Uterus (tissue), 2 donors: ENCODE data around the gene COG4.

ENCODE experiments used
- POLR2A ChIP-seq, 2 donors: fragments of 450-650 bp; IDR thresholded peaks; one replicate each; pipeline ENCODE4 v1.6.1; 2016; ENCODE audit warnings: antibody characterized with exemption in 2 of 2, mild to moderate bottlenecking in 1 of 2, moderate library complexity in 1 of 2
- TF ChIP-seq, protein P1 (sequence below), 4 experiments: fragments of 200-600 bp in 2 of 4; fragments of 450-650 bp in 2 of 4; sonication (generic) in 2 of 4; IDR thresholded peaks; one replicate each; pipeline ENCODE4 v1.5.1; 2016 to 2019; ENCODE audit warnings: antibody characterized with exemption in 4 of 4, mild to moderate bottlenecking in 2 of 4, moderate library complexity in 1 of 4

DNA sequence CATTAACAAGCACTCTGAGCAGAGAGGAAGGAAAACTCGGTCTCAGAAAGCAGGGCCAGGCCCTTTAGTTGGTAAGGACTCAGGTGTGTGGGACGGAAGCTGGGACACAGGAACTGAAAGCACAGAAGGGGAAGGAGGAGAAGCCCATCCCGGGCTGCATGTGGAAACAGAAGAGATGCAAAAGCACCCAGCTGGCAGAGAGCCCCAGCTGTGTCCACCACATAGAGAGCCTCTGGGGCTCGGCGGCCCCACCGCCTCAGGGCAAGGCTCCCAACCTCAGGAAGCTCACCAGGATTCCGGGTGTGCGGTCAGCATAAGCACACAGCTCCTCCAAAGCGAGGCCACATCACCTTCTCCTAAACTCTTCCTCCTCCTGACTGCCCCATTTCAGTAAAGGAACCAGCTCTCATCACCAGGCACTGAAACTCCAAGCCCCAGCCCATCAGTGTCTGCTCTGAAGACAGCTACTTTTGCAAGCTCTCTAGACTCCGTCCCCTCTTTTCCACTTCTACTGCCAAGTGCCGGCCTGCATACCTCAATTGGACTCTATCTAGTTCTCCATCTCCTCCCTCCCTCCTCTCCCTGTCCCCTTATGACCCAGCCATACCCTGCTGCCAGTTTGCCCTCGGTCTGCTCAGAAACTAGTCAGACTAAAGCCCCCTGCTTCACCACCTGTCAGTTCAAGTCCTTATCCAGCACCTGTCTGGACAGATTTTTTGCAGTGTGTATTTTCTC lies 90.5 kb downstream of the COG4 start:
- TF ChIP-seq POLR2A (IDR thresholded peaks at IDR 0.05), result no peak
- TF ChIP-seq, protein P1, sequence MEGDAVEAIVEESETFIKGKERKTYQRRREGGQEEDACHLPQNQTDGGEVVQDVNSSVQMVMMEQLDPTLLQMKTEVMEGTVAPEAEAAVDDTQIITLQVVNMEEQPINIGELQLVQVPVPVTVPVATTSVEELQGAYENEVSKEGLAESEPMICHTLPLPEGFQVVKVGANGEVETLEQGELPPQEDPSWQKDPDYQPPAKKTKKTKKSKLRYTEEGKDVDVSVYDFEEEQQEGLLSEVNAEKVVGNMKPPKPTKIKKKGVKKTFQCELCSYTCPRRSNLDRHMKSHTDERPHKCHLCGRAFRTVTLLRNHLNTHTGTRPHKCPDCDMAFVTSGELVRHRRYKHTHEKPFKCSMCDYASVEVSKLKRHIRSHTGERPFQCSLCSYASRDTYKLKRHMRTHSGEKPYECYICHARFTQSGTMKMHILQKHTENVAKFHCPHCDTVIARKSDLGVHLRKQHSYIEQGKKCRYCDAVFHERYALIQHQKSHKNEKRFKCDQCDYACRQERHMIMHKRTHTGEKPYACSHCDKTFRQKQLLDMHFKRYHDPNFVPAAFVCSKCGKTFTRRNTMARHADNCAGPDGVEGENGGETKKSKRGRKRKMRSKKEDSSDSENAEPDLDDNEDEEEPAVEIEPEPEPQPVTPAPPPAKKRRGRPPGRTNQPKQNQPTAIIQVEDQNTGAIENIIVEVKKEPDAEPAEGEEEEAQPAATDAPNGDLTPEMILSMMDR (IDR thresholded peaks at IDR 0.05), result no peak
